Tibial nerve (tissue), 3 donors: ENCODE data around the gene TINCR.
"Not testable (repeated sequence)": the region's sequence is repeated elsewhere in the genome, so short reads cannot be mapped to it uniquely, and the experiment has no call there.

Experiments
- CTCF ChIP-seq, 5 experiments: fragments of 200-600 bp in 3 of 5; fragments of 450-650 bp in 2 of 5; sonication (generic) in 3 of 5; IDR thresholded peaks; one replicate each; pipeline ENCODE4 v1.5.1; 2016 to 2019; ENCODE audit warnings: antibody characterized with exemption in 5 of 5, mild to moderate bottlenecking in 3 of 5, moderate library complexity in 2 of 5
- POLR2A ChIP-seq, 2 donors: fragments of 450-650 bp; IDR thresholded peaks; one replicate each; pipeline ENCODE4 v1.6.1; 2017; ENCODE audit warnings: antibody characterized with exemption in 2 of 2, mild to moderate bottlenecking in 2 of 2, moderate library complexity in 2 of 2

- TF ChIP-seq CTCF, POLR2A (IDR thresholded peaks at IDR 0.05): not testable (repeated sequence)
These were observed 30.7 kb downstream of the TINCR start for GRCh38 chr19:5536982-5537579.
